Stimulated activated CD8-positive, alpha-beta memory T cell treated with anti-CD3 and anti-CD28 coated beads, Interleukin-12 subunit alpha, Interleukin-12 subunit beta, amount 100 ng/mL, for 24 hours (primary cell): Measurements from ENCODE around the gene ADAMTS2.
A peak's percentile ranks its signal among the peaks of the same experiment; 100 is the strongest.

Experiments used
- DNase-seq: peaks from one replicate; pipeline ENCODE4 v3.0.0-alpha.2; 2020; ENCODE audit errors: extremely low read depth

Gene ADAMTS2

GRCh38 chr5:179160584-179160983, 184.7 kb downstream of the ADAMTS2 start:
- no peak for DNase-seq

GRCh38 chr5:179158556-179158955, 186.7 kb downstream of the ADAMTS2 start:
- no peak for DNase-seq

DNA sequence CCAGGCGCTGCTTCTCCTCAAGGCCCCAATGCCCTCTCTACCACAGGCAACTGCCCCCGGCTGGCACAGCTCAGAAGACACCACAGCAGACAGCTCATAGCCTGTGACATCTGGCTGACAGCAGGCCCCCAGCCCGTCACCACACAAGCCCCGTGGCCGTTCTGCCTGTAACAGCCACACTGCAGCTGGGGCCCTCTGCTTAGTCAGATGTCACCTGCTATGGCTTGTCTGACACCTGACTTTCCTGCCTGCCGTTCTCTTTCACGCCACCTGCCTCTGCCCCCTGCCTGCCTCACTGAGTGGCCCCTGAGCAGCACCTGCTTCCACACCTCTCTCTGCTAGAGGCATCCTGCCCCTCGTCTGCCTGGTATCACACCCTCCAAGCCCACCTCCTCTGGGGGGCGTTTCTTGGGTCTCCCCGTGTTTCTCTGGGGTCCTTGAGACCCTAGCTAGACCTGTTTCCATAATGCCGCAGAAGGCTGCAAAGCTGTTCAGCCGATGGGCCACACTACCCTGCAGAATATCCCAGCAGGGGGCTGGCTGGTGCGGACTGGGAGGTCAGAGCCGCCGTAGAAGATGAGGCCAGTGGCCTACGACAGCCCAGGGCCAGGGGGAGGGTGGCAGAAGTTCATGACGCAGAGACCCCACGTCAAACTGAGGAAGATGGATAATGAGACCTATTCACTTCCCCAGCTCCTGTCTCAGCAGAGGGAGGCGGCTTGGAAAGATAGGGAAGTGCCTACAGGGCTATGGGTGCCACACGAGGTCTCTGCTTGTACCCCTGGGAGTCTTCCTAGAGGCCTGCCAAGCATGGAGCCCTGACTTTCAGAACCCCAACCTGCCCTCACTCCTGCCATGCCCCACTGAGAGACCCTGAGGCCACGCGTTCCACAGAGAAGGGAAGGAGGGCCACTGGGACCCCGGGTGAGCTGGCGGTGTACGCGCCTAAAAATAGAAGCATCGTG, 190.0 kb downstream of the ADAMTS2 start:
- DNase-seq, result no peak

GRCh38 chr5:179154346-179154990, 190.8 kb downstream of the ADAMTS2 start:
- no peak for DNase-seq

DNA sequence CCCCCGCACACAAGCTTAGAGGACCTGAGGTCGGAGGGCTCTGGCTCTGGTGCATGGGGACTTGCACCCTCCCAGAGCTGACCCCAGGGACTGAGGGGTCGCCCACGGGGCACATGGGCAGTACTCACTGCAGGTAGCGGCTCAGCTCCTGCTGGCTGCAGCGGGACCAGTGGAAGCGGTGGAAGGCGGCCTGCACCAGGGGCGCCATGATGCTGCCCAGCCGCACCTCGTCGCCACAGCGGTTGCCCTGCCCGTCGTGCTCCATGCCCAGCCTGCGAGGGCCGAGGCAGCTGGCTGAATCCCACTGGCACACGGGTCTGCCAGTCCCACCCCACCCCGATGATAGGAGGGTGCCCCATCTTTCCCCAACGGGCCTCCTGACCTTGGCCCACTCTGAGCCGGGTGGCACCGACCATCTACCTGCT, 191.3 kb downstream of the ADAMTS2 start:
- DNase-seq, result no peak

DNA sequence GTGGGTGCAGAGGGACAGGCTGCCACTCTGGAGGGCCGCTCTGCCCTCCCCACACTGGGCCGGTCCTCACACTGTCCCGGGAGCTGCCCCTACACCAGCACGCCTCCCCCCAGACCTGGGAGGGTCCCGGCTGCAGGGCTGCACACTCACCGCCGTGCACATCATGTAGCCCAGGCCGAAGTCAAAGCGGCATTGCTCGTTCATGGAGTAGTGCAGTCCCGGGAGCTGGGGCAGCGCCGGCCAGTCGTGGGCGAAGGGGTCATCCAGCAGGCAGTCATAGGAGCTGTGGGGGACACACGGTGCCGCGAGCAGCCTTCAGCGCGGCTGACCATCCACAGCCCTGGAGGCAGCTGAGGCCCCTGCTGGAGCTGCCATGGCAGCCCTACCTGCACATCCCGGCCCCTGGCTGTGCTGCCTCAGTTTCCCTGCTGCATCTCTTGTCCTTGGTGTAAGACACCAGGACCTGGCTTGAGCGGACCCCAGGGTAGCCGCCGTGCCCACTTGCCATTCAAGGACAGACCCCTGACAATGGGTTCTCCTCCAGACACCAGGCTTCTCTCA, 191.8 kb downstream of the ADAMTS2 start:
- DNase-seq, result no peak

GRCh38 chr5:179152941-179153340, 192.3 kb downstream of the ADAMTS2 start:
- no peak for DNase-seq

DNA sequence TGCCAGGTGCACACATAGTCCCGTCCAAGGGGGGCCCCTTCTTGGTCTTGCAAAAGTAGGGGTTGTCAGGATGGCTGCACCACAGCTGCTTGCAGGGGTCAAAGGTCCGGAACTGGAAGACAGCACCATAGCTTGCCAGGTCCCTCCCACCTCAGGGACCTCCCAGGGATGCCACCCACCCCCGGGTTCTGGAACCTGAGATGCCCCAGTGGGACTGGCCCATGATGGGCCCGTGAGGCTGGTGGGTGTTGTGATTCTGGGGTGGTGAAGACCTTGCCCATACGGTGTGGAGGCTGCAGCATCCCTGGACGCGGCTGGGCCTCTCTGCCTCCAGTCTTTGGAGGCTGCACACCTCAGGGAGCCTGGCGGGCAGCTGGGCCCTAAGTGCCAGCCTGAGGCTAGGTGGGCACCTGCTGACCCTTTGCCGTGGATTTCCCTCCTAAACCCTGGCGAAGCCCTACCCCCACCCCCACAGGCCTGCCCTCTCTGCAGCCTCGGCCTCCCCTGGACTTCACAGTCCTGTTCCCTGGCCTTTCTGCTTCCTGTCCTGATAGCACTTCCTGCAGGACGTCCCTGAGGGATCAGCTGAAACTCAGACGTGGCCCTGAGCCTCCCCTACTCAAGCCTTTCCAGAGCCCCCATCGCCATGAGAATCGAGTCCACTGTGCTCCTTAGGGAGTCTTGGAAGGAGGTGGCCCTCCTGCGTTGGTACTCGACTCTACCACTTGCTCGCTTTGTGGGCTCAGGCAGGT, 192.9 kb downstream of the ADAMTS2 start:
- DNase-seq, result no peak

DNA sequence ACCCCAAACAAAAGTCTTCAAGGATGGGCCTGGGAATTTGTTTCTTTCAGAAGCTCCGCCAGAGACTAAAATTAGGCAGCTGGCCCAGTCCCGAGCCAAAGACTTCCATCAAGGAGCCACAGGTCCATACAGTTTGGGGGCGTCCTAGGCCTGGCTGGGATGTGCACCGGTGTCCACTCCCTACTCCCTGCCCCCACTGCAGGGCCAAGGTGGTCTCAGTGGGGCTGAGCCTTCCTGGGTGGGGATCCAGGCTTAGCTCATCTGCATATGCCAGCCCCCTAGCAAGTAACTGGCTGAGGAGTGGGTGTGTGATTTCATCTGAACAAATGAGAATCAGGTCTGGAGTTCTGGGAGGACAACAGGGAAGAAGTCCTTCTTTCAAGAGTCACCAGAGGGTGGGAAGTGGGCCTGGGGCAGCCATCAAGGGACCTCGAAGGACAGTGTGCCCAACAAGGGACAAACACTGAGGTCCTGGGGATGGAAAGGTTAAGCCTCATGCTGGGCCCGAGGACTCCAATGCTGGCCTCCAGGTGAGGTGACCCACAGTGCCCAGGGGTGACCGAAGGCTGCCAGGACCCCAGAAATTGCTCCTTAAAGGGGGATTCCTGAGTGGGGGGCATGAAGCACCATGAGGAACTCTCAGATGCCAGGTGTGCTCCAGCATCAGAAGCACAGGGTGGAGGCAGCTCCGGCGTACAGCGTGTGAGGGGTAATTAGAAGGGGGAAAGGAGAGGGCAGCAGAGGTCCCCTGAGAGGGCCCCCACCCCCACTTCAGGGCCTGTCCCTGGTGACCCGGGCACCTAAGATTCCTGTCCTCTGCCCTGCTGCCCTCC, 193.8 kb downstream of the ADAMTS2 start:
- no peak for DNase-seq

DNA sequence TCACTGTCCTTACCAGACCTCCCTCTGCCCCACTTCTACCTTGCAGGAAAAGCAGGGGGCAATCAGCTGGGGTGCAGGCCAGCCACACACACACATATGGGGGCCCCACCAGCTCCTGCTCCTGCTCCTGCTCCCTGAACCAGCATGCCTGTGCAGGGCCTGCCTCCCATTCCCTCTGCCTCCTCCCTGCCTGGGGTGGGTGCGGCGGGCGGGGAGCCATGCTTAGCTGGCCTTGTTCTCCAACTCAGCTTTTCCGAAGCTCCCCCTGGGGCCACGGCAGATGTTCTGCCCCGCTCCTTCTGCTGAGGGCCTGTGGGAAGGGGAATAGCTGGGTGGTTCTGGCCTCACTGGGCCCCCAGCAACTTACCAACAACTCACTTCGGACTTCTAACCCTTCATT, 195.2 kb downstream of the ADAMTS2 start:
- DNase-seq, result no peak

DNA sequence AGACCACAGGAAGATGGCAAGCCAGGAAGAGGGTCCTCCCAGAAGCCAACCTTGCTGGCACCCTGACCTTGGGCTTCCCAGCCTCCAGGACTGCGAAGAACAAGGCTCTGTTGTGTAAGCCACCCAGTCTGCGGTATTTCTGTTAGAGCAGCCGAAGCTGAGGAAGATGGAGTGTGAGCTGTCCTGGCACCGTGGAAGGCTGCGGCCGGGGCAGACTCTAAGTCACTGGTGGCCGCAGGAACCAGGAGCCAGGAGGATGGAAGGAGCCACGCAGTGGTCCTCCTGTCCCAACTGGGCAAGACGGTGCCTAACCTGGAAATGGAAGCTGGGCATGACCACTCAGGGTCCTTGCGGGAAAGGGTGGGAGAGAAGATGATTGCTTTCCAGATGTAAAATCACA, 196.0 kb downstream of the ADAMTS2 start:
- DNase-seq, result no peak

GRCh38 chr5:179148703-179149170, 196.5 kb downstream of the ADAMTS2 start:
- DNase-seq, result no peak

DNA sequence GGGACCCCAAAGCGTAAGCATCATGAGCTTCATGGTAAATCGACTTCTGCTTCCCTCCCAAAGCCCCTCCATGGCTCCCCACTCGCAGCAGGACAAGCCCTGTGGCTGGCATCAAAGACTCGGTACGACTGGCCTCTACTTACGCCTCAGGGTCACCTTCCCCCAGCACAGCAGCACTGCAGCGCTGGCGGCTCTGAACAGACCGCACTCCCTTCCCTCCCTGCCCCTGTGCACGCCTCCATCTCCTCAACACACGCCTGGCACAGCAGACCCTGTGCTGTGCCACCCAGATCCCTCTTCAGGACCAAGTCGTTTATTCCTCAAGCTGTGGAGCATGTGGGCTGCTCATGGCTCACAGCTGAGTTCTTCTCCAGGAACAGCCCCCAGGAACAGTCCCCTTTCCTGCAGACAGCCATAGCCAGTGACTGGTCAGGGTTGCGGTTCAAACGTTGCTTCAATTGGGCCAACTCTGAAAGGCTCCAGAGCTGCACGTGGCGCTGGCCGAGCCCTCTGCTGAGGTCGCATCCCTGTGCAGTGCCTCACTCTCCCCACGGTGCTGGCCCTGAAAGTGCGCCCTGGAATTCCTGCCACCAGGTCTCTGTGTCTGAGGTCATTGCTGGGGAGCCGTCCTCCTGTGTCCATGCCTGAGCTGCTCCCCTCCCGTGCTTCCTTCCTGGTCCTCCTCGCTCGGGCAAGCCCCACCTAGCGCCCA, 197.1 kb downstream of the ADAMTS2 start:
- DNase-seq, result no peak

DNA sequence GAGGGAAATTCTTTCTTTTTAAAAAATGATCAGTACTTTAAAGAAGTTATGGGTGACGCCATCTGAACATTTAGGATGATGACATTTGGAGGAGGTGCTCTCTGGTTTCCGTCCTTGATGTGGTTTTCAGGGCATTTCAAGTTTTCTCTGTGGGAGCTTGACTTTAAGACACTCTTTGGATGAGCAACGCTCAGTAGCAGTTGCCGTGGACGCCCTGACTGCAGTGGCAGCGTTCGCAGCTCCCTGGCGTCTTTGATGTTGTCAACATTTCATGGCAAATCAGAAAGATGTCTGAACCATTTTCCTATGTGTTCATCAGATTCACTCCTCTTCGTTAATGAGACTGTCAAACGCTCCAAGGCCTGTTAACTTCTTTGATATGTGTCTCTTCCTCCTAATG, 199.0 kb downstream of the ADAMTS2 start:
- peak; percentile 14 for DNase-seq

DNA sequence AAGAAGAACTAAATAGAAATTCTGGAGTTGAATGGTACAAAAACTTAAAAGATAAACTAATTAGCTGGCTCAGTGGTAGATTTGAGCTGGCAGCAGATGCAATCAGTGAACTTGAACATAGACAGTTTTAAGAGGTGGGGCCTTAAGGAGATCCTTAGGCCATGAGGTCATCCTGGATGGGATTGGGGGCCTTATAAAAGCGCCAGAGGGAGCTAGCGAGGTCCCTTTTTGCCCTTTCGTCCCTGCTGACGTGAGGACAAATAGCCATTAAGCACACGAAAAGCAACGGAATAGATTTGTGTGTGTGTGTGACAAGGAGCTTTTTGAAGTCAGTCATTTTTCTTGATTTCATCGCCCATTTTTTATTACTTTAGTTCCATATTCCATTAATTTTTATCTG, 201.8 kb downstream of the ADAMTS2 start:
- no peak for DNase-seq

DNA sequence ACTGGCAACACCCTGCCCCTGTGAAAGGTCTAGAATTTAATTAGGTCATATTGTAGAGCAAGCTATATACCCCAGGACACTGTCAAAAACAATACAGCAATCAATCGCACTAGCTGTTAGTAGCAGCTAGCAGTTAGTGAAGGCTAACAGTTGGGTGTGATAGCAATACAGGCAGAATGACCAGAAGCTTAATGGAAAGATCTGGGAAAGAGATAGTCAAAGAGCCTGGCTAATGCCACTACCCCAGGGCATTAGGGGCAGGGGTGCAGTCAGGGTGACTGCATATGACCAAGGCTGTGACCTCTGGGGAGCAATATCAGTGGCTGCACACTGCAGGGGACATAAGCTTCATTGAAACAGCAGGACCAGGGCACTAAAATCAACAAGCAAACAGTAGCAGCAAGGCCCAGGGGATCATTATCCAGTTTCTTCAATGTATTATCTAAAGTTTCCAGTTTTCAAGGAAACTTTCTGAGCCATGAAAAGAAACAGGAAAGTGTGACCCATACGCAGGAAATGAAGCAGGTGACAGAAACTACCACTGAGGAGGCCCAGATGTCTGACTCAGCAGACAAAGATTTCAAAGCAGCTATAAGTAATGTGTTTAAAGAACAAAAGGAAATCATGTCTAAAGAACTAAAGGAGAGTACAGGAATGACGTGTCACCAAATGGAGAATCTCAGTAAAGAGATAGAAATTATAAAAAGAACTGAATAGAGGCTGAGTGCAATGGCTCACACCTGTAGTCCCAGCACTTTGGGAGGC, 202.6 kb downstream of the ADAMTS2 start:
- no peak for DNase-seq

GRCh38 chr5:179141867-179142266, 203.4 kb downstream of the ADAMTS2 start:
- DNase-seq, result no peak

- no peak for DNase-seq
Measured at GRCh38 chr5:179140293-179140692, 205.0 kb downstream of the ADAMTS2 start.

DNA sequence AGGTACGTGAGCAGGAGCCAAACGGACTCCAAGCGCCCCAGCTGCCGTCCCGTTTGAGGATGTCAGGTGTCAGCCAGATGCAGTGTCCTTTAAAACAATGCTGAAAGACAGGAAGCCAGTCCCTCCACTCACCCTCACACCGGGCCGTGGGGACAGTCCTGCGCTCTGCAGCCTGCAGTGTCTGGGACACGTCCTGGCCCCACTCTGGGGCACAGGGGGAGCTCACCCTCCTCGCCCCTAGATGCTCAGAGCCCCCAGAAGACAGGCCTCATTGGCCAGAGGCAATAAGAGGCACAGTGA, 205.4 kb downstream of the ADAMTS2 start:
- no peak for DNase-seq
